ENCODE results near the gene ITGB5. TPM values are rescaled to one million over a fixed set of nuclear protein-coding genes. Genes with fewer than 3 reads are reported as not detected.
"Not testable (repeated sequence)": the region's sequence is repeated elsewhere in the genome, so short reads cannot be mapped to it uniquely, and the experiment has no call there.

ITGB5 gene
- total RNA-seq, 4 donors from 2014 or later = 155 to 452 (median 234) TPM

- no peak for DNase-seq (ENCODE audit: low spot score)
- no peak for TF ChIP-seq CTCF (IDR thresholded peaks at IDR 0.05)
- ATAC-seq (ENCODE audit: low FRiP score) = peak; percentile 3
Observed at GRCh38 chr3:124761935-124762660, 125.1 kb downstream of the ITGB5 start.

GRCh38 chr3:124761250-124761796, 125.8 kb downstream of the ITGB5 start:
- peak in 1 of 3 donors; percentile 95 for TF ChIP-seq CTCF (IDR thresholded peaks at IDR 0.05)

GRCh38 chr3:124760601-124761000, 126.6 kb downstream of the ITGB5 start:
- ATAC-seq (ENCODE audit: low FRiP score) (no peak), DNase-seq (ENCODE audit: low spot score) (no peak)
- TF ChIP-seq CTCF (IDR thresholded peaks at IDR 0.05) = no peak

More at GRCh38 chr3:124761250-124761796, 125.8 kb downstream of the ITGB5 start:
- DNase-seq (ENCODE audit: low spot score) (peak; percentile 96), ATAC-seq (ENCODE audit: low FRiP score) (peak; percentile 88)

- TF ChIP-seq CTCF (IDR thresholded peaks at IDR 0.05) = no peak
- ATAC-seq (ENCODE audit: low FRiP score) (no peak), DNase-seq (ENCODE audit: low spot score) (no peak)
Observed at GRCh38 chr3:124759666-124760401, 127.3 kb downstream of the ITGB5 start.

- ATAC-seq (ENCODE audit: low FRiP score) (no peak), DNase-seq (ENCODE audit: low spot score) (no peak)
- TF ChIP-seq CTCF (IDR thresholded peaks at IDR 0.05) = no peak
Observed at GRCh38 chr3:124758851-124759635, 128.1 kb downstream of the ITGB5 start.

- not testable (repeated sequence) for DNase-seq (ENCODE audit: low spot score); ATAC-seq (ENCODE audit: low FRiP score)
Observed at GRCh38 chr3:124757926-124758325, 129.2 kb downstream of the ITGB5 start.

GRCh38 chr3:124752051-124752450, 135.1 kb downstream of the ITGB5 start:
- TF ChIP-seq CTCF (IDR thresholded peaks at IDR 0.05) = no peak
- no peak for DNase-seq (ENCODE audit: low spot score)
- ATAC-seq (ENCODE audit: low FRiP score) = no peak
